ENCODE results near the gene CD209. TPM values are rescaled to one million over a fixed set of nuclear protein-coding genes. Genes with fewer than 3 reads are reported as not detected.
"Not testable (repeated sequence)": the region's sequence is repeated elsewhere in the genome, so short reads cannot be mapped to it uniquely, and the experiment has no call there.

CD209 gene
- total RNA-seq, 4 donors from 2014 or later: 12.7 to 21.8 (median 17.2) TPM

GRCh38 chr19:7757358-7757757, 10.0 kb upstream of the CD209 start:
- TF ChIP-seq, protein P1, sequence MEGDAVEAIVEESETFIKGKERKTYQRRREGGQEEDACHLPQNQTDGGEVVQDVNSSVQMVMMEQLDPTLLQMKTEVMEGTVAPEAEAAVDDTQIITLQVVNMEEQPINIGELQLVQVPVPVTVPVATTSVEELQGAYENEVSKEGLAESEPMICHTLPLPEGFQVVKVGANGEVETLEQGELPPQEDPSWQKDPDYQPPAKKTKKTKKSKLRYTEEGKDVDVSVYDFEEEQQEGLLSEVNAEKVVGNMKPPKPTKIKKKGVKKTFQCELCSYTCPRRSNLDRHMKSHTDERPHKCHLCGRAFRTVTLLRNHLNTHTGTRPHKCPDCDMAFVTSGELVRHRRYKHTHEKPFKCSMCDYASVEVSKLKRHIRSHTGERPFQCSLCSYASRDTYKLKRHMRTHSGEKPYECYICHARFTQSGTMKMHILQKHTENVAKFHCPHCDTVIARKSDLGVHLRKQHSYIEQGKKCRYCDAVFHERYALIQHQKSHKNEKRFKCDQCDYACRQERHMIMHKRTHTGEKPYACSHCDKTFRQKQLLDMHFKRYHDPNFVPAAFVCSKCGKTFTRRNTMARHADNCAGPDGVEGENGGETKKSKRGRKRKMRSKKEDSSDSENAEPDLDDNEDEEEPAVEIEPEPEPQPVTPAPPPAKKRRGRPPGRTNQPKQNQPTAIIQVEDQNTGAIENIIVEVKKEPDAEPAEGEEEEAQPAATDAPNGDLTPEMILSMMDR (IDR thresholded peaks at IDR 0.05): no peak
- DNase-seq (ENCODE audit: low spot score) (no peak), ATAC-seq (ENCODE audit: low FRiP score) (no peak)

- DNase-seq (ENCODE audit: low spot score) (no peak), ATAC-seq (ENCODE audit: low FRiP score) (no peak)
- TF ChIP-seq, protein P1 (IDR thresholded peaks at IDR 0.05): no peak
Measured at GRCh38 chr19:7756258-7756657, 8.9 kb upstream of the CD209 start.

DNA sequence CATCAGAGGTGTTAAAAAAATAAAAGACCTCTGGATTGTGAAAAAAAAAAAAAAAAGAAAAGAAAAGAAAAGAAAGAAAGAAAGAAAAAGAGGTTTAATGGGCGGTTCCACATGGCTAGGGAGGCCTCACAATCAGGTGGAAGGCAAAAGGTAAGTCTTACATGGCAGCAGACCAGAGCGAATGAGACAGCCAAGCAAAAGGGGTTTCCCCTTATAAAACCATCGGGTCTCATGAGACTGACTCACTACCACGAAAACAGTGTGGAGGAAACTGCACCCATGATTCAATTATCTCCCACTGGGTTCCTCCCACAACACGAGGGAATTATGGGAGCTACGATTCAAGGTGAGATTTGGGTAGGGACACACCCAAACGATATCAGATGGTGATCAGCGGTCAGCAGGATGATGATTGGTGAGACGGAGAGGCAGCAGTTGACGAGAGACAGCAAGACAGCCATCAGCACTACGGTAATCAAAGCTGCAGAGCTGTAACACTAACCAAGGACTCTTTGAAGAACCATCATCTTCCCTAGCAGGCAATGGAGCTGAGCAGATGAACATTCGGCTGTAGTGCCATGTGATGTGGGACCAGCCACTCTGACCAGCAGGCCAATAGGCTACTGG, 3.9 kb upstream of the CD209 start:
- TF ChIP-seq, protein P1 (IDR thresholded peaks at IDR 0.05): no peak
- DNase-seq (ENCODE audit: low spot score) (no peak), ATAC-seq (ENCODE audit: low FRiP score) (no peak)

- no peak for DNase-seq (ENCODE audit: low spot score)
- TF ChIP-seq, protein P1 (IDR thresholded peaks at IDR 0.05): no peak
- no peak for ATAC-seq (ENCODE audit: low FRiP score)
Measured at GRCh38 chr19:7748756-7749155, 1.4 kb upstream of the CD209 start.

GRCh38 chr19:7748171-7748570, 837 bp upstream of the CD209 start:
- TF ChIP-seq, protein P1 (IDR thresholded peaks at IDR 0.05): no peak
- ATAC-seq (ENCODE audit: low FRiP score): no peak
- DNase-seq (ENCODE audit: low spot score): no peak

- ATAC-seq (ENCODE audit: low FRiP score); DNase-seq (ENCODE audit: low spot score): not testable (repeated sequence)
Measured at GRCh38 chr19:7746306-7746705, 1.0 kb downstream of the CD209 start.

- no peak for ATAC-seq (ENCODE audit: low FRiP score)
- TF ChIP-seq, protein P1 (IDR thresholded peaks at IDR 0.05): no peak
- no peak for DNase-seq (ENCODE audit: low spot score)
Measured at GRCh38 chr19:7744871-7745650, 2.3 kb downstream of the CD209 start.

All from omental fat pad (tissue), 4 donors.